Measurements from ENCODE around the gene SPATA16.
"Not testable (repeated sequence)": the region's sequence is repeated elsewhere in the genome, so short reads cannot be mapped to it uniquely, and the experiment has no call there.

Gene SPATA16

GRCh38 chr3:173001622-173002021 is 139.4 kb downstream of the SPATA16 start:
- no peak for DNase-seq

GRCh38 chr3:173000553-173000952 is 140.5 kb downstream of the SPATA16 start:
- no peak for DNase-seq

GRCh38 chr3:172993412-172993811 is 147.6 kb downstream of the SPATA16 start:
- DNase-seq = no peak

- DNase-seq = no peak
Observed at GRCh38 chr3:172991424-172991996, 149.5 kb downstream of the SPATA16 start.

- DNase-seq = no peak
Observed at GRCh38 chr3:172989373-172989772, 151.7 kb downstream of the SPATA16 start.

- DNase-seq = no peak
Observed at GRCh38 chr3:172987273-172987672, 153.8 kb downstream of the SPATA16 start.

- DNase-seq = no peak
Observed at GRCh38 chr3:172984914-172985313, 156.1 kb downstream of the SPATA16 start.

- DNase-seq = no peak
Observed at GRCh38 chr3:172982736-172983364, 158.2 kb downstream of the SPATA16 start.

GRCh38 chr3:172981407-172981983 is 159.5 kb downstream of the SPATA16 start:
- DNase-seq = no peak

- no peak for DNase-seq
Observed at GRCh38 chr3:172980849-172981248, 160.2 kb downstream of the SPATA16 start.

GRCh38 chr3:172977696-172978095 is 163.3 kb downstream of the SPATA16 start:
- no peak for DNase-seq

GRCh38 chr3:172974969-172975368 is 166.1 kb downstream of the SPATA16 start:
- no peak for DNase-seq

GRCh38 chr3:172973799-172974198 is 167.2 kb downstream of the SPATA16 start:
- no peak for DNase-seq

- no peak for DNase-seq
Observed at GRCh38 chr3:172972717-172973116, 168.3 kb downstream of the SPATA16 start.

GRCh38 chr3:172972067-172972466 is 169.0 kb downstream of the SPATA16 start:
- DNase-seq = no peak

GRCh38 chr3:172968646-172969045 is 172.4 kb downstream of the SPATA16 start:
- DNase-seq = no peak

GRCh38 chr3:172965256-172965655 is 175.8 kb downstream of the SPATA16 start:
- no peak for DNase-seq

GRCh38 chr3:172960626-172961182 is 180.3 kb downstream of the SPATA16 start:
- not testable (repeated sequence) for DNase-seq

GRCh38 chr3:172958565-172958964 is 182.5 kb downstream of the SPATA16 start:
- DNase-seq = no peak

- DNase-seq = no peak
Observed at GRCh38 chr3:172953571-172953970, 187.5 kb downstream of the SPATA16 start.

- DNase-seq = no peak
Observed at GRCh38 chr3:172951511-172951910, 189.5 kb downstream of the SPATA16 start.

GRCh38 chr3:172946061-172946460 is 195.0 kb downstream of the SPATA16 start:
- DNase-seq = no peak

GRCh38 chr3:172939651-172940293 is 201.3 kb downstream of the SPATA16 start:
- no peak for DNase-seq

GRCh38 chr3:172938788-172939187 is 202.2 kb downstream of the SPATA16 start:
- DNase-seq = no peak
